Measurements from ENCODE around the gene TGM3. TPM values are rescaled to one million over a fixed set of nuclear protein-coding genes. Genes with fewer than 3 reads are reported as not detected.
"Not testable (repeated sequence)": the region's sequence is repeated elsewhere in the genome, so short reads cannot be mapped to it uniquely, and the experiment has no call there.

The TGM3 gene, protein sequence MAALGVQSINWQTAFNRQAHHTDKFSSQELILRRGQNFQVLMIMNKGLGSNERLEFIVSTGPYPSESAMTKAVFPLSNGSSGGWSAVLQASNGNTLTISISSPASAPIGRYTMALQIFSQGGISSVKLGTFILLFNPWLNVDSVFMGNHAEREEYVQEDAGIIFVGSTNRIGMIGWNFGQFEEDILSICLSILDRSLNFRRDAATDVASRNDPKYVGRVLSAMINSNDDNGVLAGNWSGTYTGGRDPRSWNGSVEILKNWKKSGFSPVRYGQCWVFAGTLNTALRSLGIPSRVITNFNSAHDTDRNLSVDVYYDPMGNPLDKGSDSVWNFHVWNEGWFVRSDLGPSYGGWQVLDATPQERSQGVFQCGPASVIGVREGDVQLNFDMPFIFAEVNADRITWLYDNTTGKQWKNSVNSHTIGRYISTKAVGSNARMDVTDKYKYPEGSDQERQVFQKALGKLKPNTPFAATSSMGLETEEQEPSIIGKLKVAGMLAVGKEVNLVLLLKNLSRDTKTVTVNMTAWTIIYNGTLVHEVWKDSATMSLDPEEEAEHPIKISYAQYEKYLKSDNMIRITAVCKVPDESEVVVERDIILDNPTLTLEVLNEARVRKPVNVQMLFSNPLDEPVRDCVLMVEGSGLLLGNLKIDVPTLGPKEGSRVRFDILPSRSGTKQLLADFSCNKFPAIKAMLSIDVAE
- not detected for total RNA-seq
- long read RNA-seq = 0 reads

DNA sequence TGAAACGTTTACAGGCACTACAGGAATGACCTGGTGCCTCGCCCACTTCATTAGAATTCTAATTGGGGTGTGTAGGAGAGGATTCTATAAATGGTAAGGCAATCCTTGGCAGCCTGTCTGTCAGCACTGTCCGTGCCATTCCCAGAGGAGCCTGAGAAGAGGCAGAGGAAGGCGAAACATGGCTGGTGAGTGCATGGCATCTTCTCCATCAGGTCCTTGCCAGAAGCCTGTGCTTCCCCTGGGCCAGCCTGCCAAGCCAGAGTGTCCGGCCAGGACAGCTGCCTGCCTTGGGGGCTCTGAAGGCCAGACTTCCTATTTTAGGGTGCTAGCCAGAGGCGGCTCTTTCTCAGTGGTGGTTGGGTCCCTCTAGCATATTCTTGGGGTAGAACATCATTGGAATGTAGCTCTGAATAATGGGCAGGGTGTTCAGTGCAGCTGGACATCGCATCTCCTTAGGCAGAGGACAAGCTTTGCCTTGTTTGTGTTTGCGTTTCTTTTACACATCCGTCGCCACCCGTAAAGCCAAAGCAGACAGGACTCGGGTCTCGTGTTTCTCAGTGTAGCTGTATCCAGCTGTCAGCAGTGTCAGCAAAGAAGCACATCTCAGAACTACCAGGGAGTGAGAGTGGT is at the start of gene TGM3:
TGM3 (plus strand) TSS at position 116 of the 630 bp plus-strand sequence; CDS start at position 179, 63 bp downstream.
- DNase-seq (ENCODE audit: low spot score) = peak; percentile 57

DNA sequence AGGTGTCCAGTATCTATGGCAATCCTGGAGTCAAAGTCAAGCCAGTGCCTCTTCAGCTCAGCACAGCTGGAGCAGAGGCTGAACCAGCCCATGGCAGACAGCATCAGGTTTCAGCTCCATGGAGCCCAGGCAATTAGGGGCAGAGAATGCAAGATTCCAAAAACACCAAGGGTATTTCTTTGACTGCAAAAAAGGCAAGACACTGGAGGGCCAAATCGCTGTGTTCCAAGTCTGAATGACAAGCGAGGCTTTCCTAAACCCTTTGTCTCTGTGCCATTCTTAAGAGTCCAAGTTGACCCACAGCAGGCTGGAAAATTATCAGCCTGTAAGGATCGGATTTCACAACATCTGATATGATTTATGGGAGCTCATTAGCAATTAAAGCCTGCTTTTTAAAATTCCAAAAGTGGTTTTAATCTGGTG is 49.7 kb upstream of the TGM3 start:
- no peak for DNase-seq (ENCODE audit: low spot score)

DNA sequence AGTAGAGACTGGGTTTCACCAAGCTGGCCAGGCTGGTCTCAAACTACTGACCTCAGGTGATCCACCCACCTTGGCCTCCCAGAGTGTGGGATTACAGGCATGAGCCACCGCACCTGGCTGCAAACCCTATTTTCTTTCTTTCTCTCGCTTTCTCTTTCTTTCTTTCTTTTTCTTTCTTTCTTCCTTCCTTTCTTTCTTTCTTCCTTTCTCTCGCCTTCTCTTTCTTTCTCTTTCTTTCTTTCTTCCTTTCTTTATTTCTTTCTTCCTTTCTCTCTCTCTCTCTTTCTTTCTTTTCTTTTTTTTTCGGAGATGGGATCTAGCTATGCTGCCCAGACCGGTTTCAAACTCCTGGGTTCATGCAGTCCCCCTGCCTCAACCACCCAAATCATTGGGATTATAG is 47.0 kb upstream of the TGM3 start:
- DNase-seq (ENCODE audit: low spot score) = no peak

DNA sequence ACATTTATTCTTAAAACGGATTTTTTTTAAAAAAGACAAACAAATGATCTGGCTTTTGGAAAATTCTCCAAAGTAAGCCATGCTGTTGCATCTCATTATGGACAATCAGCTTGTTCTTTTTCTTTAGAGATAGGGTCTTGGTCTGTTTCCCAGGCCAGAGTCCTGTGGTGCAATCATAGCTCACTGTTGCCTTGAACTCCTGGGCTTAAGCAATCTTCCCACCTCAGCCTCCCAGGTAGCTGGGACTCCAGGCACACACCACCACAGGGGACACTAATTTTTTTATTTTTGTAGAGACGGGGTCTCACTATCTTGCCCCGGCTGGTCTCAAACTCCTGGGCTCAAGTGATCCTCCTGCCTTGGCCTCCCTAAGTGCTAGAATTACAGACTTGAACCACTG is 45.9 kb upstream of the TGM3 start:
- no peak for DNase-seq (ENCODE audit: low spot score)

DNA sequence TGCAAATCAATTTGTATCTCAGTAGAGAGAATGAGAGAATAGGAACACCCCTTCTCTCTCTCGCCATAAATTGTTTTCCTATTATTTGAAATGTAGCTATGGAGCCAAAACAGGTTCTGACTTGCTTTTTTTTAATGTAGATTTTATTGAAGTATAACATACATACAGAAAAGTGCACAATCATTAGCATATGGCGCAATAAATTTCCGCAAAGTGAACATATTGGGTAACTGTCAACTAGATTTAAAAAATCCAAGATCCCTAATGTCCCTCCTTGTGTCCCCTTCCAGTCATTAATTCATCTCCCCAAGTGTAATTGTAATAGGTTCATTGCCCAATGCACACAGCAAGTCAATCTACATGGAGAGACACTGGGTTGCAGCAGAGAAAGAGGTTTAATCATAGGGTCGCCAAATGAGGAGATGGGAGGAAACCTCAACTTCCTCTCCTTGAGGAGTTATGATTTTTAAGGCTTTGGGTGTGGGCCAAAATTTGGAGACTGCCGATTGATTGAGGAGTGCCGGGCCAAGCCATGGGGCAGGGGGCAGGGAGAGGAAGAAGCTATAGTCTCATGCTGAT is 43.3 kb upstream of the TGM3 start:
- DNase-seq (ENCODE audit: low spot score) = no peak

DNA sequence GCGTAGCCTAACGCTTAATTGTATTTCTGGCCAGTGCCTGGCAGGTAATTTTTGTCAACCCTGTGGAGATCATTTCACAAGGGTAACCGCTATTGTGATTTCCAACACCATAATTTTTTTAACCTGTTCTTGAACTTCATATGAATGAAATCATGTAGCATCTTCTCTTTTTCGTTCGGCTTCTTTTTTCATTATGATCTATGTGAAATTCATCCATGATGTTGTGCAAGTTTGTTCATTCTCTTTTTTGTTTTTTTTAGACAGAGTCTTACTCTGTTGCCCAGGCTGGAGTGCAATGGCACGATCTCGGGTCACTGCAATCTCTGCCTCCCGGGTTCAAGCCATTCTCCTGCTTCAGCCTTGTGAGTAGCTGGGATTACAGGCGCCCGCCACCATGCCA is 42.5 kb upstream of the TGM3 start:
- DNase-seq (ENCODE audit: low spot score) = no peak

DNA sequence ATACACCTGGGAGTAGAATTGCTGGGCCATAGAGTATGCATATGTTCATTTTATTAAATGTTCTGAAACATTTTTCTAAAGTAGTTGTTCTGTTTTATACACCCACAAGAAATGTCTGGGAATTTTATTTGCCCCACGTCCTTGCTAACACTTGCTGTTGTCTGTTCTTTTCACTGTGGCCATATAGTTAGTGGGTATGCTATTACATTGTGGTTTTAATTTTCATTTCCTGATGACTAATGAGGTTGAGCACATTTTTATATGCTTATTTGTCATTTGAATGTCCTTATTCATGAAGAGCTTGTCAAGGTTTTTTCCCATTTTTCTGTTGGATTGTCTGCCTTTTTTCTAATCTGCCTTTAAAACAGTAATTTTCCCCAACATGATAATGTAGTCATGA is 41.5 kb upstream of the TGM3 start:
- no peak for DNase-seq (ENCODE audit: low spot score)

DNA sequence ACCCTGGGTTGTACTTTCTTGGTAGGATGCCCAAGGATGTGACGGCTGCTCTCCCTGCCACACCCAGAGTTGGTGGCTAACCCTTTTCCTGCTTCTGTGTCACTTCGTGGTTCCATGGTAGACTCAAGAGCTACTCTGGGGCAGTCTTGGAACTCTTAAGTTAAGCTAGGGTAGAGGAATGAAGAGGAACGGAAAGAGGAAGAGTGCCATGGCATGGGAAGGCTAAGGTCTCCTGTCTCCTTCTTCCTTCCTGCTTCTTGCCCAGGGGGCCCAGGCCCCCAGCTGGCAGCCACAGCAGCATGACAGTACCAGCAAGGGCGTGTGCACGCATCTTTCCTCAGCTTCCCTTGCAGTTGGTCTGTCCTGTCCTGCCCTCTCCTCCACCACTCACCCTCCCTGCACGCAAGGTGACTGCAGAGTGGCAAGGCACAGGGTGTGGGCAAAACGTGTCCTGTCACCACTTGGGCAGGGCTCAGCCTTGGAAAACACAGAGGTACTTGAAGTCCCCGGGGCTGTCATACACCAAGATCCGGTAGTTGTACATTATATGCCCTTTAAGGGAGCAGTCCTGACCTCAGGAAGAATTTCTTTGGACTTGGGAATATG is 39.8 kb upstream of the TGM3 start:
- no peak for DNase-seq (ENCODE audit: low spot score)

DNA sequence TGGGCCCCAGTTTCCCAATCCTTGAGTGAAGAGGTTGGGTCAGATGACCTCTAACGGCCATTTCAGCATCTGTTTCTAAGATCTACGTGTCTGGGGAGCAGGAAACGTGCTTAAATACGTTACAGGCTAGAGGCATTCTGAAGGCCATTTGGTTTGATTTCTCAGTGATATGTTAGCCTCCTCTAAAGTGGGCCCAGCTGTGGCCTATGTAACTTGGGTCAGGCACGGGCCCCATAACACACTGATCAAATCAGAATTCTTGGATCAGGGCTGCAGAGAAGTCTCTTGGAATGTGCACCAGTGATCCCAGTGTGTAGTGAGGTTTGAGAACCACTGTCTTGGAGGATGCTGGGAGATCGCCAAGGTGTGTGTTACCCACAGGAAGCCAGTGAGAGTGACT is 36.1 kb upstream of the TGM3 start:
- DNase-seq (ENCODE audit: low spot score) = no peak

DNA sequence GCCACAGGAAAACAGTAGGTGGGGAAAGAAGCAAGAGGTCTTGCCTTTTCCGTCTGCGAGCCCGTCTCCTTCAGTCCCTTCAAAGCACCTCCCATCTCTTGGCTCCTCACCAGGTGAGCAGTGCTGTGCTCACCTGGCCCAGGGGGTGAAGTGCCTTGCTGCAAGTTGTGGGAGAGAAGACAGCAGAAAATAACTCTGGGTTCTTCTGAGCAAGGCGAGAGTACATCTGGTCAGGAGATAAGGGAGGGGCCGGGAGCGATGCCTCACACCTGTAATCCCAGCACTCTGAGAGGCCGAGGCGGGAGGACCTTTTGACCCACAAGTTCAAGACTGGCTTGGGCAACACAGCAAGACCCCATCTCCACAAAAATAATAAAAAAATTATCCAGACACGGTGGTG is 35.6 kb upstream of the TGM3 start:
- DNase-seq (ENCODE audit: low spot score) = no peak

DNA sequence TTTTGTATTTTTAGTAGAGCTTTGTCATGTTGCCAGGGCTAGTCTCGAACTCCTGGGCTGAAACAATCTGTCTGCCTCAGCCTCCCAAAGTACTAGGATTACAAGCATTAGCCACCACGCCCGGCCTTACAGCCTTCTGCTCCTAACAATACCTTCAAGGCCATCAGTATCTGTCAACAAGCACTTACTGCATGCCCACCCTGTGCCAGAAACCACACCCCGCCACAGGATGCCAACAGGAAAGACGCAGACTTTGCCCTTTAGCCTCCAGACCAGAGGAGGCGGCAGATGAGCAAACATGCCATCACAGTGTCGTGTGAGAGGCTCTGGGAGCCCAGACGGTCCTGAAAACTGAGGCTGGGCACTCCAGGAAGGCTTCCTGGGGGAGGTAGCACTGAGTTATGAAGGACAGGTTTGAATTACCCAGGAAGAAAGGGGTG is 34.7 kb upstream of the TGM3 start:
- no peak for DNase-seq (ENCODE audit: low spot score)

DNA sequence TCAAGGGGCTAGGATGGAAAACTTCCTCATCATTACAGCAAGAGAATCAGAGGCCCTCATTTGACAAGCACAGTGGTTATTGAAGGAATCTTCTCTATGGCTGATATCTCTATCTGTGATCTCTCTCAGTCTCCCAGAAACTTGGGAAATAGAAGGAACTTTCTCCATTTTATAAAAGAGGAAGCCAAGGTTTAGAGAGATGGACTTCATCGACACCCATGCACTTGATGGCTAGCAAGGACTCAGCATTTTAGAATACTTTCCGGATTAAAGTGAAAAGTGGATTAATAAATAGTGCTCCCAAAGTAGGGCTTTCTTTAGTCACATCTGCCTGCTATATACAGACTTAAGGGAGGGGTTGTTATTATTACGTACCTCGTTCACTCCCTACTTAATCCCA is 34.2 kb upstream of the TGM3 start:
- no peak for DNase-seq (ENCODE audit: low spot score)

DNA sequence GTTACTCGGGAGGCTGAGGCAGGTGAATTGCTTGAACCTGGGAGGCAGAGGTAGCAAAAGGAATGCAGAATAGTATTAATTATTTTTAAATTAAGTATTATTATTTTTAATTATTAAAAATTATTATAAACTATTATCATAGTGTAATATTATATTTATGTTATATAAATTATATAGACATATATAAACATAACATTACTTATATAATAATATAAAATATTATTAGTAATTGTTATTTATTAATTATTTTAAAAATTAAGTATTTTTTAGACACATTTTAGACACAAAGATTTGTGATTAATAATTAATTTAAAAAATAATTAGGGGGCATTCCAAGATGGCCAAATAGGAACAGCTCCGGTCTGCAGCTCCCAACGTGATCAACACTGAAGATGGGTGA is 31.7 kb upstream of the TGM3 start:
- DNase-seq (ENCODE audit: low spot score) = no peak

DNA sequence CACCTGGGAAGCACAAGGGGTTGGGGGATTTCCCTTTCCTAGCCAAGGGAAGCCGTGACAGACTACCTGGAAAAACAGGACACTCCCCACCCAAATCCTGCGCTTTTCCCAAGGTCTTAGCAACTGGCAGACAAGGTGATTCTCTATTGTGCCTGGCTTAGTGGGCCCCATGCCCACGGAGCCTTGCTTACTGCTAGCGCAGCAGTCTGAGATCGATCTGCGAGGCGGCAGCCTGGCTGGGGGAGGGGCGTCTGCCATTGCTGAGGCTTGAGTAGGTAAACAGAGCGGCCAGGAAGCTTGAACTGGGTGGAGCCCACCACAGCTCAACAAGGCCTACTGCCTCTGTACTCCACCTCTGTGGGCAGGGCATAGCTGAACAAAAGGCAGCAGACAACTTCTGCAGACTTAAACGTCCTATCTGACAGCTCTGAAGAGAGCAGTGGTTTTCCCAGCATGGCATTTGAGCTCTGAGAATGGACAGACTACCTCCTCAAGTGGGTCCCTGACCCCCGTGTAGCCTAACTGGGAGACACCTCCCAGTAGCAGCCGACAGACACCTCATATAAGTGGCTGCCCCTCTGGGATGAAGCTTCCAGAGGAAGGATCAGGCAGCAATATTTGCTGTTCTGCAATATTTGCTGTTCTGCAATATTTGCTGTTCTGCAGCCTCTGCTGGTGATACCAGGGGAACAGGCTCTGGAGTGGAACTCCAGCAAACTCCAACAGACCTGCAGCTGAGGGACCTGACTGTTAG is 31.0 kb upstream of the TGM3 start:
- not testable (repeated sequence) for DNase-seq (ENCODE audit: low spot score)

DNA sequence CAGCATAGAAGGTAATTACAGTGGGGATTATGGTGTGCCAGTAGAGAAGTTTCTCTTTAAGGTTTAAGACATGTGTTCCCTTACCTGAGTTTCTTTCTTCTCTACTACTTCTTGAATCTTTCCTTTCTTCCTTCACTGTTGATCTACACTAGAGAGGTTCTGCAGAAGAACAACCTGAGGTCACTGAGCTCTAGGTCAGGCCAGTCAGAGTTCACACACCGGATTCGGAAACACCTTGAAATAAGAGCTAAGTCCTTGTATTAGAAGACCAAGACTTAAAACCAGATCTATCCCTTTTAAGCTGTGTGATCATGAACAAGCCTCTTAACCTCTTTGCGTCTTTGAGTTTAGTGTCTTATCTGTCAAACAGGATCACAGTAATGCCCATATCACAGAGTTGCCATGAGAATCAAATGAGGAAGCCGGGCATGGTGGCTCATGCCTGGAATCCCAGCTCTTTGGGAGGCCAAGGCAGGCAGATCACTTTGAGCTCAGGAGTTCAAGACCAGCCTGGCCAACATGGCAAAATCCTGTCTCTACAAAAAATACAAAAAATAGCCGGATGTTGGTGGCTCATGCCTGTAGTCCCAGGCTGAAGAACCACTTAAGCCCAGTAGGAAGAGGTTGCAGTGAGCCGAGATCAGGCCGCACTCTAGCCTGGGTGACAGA is 22.0 kb upstream of the TGM3 start:
- no peak for DNase-seq (ENCODE audit: low spot score)

DNA sequence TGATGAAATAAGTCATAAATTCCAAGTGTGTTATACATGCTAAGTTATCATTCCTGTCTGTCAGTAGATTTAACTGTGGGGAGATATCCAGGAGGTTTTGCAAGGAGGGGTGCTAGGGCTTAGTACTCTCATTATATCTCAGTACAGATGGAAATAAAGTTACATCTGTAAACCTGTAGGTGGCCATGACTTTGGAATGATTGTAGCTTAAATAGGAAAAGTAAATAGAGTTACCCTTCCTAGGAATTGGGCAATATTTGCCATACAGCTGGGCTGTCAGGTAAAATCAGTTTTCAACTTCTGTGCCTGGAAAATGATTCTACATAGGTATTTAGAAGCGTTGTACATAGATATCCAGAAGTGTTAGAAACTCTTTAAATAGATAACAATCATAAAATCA is 19.8 kb upstream of the TGM3 start:
- no peak for DNase-seq (ENCODE audit: low spot score)

DNA sequence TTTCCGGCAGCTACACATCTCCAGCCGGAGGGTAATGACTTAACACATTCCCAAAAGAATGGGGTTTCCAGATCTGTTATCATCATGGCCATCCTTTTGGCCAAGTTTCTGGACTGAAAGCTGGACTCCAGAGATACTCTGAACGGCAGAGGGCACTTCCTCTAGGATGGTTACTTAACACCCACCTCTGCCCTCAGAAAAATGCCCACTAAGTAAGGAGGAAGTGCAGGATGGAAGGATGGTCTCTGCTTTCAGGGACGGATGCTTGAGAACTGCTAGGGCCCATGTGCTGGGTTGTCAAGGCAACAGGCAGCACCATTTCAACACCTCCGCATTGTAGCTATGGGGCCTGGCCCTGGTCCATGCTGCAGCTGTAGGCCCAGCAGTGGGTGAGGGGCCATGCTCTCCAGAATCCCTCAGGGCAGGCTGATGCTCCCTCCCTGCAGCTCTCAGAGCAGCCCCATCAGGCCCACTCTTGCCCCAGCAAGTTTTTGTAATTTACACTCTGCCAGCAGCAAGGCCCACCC is 16.5 kb upstream of the TGM3 start:
- no peak for DNase-seq (ENCODE audit: low spot score)

DNA sequence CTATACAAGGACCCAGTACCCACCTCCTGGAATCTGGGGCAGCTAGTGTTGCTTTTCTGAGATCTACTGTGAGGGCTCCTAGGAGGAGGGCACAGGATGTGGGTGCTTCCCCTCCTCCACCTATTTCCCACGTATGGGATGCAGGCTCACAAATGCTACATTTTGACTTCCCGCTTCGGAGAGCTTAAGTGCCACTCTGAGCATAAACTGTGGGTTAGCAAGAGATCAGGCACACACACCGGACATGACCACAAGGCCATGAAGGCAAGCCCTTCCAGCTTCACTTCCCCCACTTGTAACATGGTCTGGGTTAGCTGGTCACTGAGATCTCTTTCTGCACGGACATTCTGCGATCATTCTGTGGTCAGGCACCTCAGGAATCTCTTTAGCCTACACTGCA is 15.7 kb upstream of the TGM3 start:
- no peak for DNase-seq (ENCODE audit: low spot score)

DNA sequence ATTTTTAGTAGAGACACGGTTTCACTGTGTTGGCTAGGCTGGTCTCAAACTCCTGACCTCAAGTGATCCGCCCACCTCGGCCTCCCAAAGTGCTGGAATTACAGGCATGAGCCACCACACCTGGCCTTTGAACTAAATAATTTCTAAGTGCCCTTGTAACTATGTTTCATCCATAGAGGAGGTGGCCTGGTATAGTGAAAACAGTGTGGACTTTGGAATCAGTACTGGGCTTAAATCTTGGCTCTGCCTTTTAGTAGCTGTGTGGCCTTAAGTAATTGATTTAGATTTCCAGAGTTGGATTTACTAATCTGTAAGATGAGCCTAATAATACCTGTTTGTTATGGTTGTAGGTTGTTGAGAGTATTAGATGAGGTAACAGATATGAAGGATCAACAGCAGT is 14.2 kb upstream of the TGM3 start:
- no peak for DNase-seq (ENCODE audit: low spot score)

DNA sequence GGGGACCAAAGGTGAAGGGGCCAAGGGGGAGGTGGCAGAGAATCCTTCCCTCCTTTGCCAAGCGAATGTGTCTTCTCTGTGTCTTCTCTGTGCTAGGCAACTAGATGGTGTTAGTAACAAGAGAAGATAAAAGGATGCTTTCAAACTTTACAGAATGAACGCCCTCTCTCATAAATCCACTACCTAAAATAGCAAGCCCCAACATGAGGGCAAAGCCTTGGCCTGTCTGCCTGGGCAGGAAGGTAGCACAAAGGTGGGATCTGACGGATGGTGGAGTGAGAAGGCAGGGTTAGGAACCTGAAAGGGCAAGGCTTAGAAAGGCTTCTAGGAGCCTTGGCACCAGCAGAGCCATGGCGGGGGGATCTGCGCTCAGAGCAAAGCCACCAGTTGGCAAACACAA is 13.6 kb upstream of the TGM3 start:
- DNase-seq (ENCODE audit: low spot score) = no peak
